HG02840 (cell line): ENCODE measurements around the gene DOCK2.
"Not testable (repeated sequence)": the region's sequence is repeated elsewhere in the genome, so short reads cannot be mapped to it uniquely, and the experiment has no call there.

Experiments used
- ATAC-seq: cut with Tn5 transposase; IDR thresholded peaks from one replicate; pipeline ENCODE4 v1.9.1; 2021; ENCODE audit warnings: mild to moderate bottlenecking, moderate library complexity, moderate number of reproducible peaks; ENCODE audit not compliant: unreplicated experiment, low FRiP score

Gene DOCK2

DNA sequence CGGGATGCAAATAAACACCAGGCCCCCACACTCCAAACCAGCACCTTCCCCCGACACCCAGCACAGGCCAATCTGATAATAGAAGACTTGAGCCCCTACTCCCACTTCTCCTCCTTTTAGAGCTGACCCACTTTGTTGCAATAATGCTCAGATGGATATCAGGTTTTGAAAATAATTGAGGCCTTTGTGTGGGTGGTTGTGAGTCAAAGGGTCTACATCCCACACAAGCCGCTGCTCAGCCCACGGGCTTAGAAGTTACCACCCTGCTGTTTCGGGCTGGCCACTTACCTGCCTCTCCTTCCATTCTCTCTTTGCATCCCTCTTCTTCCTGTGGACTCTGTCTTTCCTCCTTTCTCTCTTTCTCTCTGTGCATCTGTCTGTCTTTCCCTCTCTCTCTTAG is 432.4 kb downstream of the DOCK2 start:
- ATAC-seq = no peak

DNA sequence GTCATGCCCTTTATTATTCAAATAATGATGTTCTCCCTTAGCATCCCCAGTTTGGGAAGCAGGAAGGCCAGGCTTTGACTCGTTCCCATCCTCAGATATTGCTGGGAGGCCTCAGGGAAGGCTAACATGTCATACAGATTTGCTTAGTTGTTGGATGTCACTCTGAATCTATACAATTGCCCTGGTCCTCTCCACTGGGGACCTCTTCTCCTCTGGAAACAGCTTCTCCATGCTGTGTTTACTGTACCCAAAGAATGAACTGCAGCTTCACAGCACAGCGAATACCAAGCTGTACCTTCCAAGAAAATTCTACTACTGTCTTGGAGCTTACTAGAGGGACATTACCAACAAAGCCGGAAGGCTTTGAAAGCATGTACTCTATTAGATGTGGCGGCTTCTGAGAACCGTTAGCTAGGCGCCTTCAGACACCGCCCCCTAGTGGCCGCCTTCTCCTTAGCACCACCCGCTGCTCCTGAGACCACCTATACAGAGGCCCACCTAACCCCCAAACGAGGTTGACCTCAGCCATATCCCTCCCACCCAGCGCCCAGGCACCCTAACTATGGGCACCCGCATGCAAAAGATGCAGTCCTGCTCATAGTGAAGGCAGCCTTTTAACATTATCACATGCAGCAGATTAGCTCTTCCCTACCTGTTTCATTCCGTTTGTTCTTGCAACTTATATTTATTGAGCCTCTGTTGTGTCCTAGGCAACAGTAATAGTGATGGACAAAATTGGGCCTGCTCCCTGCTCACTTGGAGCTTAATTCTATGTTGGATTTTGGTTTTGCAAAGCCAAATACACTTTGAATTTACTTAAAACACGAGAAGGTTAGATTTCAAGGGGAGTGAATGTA is 433.7 kb downstream of the DOCK2 start:
- no peak for ATAC-seq

GRCh38 chr5:170071748-170072147 is 434.7 kb downstream of the DOCK2 start:
- no peak for ATAC-seq

DNA sequence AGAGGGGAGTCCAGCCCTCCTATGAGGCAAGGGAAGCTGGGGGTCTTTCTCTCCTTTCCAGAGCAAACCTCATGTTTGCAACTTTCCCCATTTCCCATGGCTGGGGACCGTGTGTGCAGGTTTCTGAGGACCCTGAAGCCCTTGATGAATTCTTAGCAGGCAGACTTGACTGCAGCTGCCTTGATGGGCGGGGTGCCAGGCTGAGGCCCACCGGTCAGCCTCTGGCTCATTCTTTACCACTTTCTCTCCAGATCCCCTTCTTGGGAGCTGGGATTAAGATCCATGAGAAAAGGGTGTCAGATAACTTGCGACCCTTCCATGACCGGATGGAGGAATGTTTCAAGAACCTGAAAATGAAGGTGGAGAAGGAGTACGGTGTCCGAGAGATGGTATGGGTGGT is 438.6 kb downstream of the DOCK2 start:
- ATAC-seq = no peak

GRCh38 chr5:170076211-170076610 is 439.1 kb downstream of the DOCK2 start:
- no peak for ATAC-seq

DNA sequence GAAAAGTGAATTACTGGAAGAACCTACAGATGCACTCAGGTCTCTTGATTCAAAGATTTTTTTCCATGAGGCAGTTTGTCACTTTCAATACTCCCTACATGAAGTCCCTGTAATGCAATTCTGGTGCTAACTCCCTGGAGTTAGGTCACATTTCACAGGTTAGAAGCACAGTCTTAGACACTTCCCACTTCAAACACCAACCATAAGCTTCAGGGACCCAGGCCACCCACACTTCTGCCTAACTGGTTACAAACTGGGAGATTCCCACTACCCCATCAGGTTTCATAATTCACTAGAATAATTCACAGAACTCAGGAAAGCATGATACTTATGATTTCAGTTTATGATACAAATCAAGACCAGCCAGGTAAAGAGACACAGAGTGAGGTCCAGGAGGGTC is 439.7 kb downstream of the DOCK2 start:
- no peak for ATAC-seq

- ATAC-seq = no peak
Measured at GRCh38 chr5:170077526-170077925, 440.5 kb downstream of the DOCK2 start.

- no peak for ATAC-seq
Measured at GRCh38 chr5:170078458-170078857, 441.4 kb downstream of the DOCK2 start.

- no peak for ATAC-seq
Measured at GRCh38 chr5:170078931-170079330, 441.9 kb downstream of the DOCK2 start.

DNA sequence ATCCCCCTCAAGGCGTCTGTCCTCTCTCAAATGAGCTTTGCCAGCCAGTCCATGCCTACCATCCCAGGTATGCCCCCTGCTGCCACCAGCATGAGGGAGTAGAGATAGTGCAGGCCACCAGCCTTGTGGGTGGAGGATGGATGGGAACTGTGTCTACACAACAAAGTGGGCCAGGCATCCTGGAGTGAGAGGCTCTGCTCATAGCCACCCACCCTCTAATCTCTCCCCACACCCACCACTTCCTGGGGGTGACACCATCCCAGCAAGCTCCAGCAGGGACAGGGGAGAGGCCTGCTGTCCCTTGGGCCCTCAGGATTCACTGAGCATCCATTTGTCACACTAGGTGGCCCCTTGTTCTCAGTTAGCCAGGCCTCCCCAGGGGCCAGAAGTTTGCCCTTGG is 443.1 kb downstream of the DOCK2 start:
- no peak for ATAC-seq

DNA sequence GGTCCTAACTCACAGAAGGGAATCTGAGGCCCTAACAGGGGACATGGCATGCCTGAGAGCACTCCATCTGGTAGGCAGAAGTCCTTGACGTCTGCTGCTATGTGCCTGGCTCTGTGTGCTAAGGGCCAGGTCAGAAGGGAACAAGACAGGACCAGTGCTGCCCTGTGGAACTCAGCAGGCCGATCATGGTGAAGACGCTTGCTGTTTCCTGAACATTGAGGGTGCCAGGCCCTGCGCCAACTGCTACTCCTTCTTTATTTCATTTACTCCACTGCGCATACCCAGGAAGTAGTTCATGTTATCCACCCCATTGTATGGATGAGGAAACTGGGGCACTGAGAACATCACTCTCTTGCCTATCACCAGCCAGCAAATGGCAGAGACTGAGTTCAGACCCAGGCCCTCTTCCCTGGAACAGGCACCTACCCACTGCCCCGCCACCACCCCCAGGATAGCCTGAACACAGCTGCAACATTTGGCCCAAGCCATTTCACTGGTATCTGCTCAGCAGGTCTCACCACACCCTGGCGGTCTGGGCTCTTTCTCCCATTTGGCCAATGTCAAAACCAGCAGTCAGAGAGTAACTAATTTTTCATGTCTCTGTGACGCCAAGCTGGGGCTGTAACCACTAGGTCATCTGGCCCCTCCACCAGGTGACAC is 443.8 kb downstream of the DOCK2 start:
- no peak for ATAC-seq

DNA sequence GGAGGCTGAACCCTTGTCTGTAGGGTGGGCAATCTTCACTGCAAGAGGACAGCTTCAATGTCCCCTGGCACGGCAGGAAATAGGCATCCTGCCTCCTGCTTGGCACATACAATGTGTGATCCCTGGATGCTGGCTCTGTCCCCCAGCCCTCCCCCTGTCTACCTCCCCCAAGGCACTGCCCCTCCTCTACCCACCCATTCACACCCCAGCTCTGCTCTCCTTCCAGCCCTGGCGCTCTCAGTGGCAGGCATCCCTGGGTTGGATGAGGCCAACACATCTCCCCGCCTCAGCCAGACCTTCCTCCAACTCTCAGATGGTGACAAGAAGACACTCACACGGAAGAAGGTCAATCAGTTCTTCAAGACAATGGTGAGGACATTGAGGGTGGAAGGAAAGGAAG is 444.5 kb downstream of the DOCK2 start:
- ATAC-seq = no peak

DNA sequence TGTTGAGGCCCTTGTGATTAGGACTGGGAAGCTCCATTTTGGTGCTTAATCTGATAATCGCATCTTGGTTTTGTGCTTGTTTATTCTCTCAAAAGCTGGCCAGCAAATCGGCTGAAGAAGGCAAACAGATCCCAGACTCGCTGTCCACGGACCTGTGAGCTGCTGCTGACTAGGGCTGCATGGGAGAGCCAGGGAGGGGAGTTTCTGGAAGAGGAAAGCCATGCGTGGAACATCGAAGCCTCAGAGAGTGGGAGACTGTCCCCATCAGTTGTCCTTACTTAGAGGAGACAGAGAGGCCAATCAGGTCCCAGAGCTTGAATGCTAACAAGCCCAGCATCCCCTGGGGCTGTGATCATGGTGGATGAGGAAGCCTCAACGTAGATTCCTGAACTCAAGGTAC is 445.6 kb downstream of the DOCK2 start:
- no peak for ATAC-seq

DNA sequence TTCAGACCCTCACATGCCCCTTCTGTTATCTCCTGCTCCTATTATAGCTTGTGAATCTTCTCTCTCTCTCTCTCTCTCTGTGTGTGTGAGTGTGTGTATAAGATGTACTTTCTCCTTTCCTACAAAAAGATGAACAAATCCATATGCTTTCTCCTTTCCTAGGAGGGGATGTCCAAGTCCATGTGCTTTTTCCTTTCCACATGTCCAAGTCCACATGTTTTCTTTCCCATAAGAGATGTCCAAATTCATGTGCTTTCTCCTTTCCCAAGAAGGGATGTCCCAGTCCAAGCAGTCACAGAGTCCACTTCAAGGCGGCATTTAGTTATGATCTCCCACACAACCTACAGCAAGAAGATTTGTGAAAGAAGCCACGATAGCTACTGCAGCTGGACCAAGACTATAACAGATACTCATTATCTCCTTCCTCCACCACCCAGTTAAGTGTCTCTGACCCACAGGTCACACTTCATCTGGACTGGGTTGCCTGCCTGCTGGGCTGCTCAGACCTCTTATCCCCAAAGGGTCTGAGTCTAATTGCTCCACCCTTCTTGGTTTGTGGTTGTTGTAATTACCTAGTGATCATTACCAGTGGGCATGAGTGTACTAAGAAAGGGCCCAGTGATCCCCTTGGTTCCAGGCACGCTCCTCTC is 450.2 kb downstream of the DOCK2 start:
- no peak for ATAC-seq

DNA sequence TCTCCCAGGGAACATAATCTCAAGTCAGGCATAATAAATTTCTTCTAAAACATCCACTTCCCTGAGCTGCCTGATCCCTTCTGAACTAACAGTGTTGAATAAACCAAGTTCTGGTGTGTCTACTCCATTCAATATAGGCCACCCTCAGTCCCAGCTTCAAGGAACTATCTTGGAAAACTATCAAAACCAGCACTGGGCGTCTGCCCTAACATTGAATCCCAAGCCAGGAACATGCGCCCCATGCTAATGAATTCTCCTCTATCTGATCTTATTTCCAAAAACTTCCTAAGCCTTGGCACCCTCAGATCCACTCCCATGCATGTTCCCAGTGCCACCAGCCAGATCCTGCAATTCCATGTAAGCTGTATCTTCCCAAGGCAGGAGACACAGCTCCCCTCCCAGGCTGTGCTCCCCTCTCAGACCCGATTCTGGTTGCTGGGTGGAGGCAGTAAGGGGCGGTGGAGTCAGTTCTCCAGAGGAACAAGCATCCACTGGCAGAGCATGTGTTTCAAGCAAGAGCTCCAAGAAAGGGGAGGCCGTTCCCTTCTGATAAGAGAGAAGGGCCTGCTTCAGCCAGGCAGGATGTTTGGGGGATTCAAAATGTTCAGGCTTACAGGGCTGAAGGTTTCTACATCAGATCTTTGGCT is 455.5 kb downstream of the DOCK2 start:
- ATAC-seq = no peak

DNA sequence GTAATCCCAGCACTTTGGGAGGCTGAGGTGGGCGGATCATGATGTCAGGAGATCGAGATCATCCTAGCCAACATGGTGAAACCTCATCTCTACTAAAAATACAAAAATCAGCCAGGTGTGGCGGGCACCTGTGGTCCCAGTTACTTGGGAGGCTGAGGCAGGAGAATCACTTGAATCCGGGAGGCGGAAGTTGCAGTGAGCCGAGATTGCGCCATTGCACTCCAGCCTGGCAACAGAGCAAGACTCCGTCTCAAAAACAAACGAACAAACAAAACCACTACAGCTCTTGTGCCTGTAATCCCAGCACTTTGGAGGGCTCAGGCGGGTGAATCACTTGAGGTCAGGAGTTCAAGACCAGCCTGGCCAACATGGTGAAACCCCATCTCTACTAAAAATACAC is 457.3 kb downstream of the DOCK2 start:
- ATAC-seq = not testable (repeated sequence)

- no peak for ATAC-seq
Measured at GRCh38 chr5:170095646-170096045, 458.6 kb downstream of the DOCK2 start.

GRCh38 chr5:170097934-170098333 is 460.9 kb downstream of the DOCK2 start:
- no peak for ATAC-seq

DNA sequence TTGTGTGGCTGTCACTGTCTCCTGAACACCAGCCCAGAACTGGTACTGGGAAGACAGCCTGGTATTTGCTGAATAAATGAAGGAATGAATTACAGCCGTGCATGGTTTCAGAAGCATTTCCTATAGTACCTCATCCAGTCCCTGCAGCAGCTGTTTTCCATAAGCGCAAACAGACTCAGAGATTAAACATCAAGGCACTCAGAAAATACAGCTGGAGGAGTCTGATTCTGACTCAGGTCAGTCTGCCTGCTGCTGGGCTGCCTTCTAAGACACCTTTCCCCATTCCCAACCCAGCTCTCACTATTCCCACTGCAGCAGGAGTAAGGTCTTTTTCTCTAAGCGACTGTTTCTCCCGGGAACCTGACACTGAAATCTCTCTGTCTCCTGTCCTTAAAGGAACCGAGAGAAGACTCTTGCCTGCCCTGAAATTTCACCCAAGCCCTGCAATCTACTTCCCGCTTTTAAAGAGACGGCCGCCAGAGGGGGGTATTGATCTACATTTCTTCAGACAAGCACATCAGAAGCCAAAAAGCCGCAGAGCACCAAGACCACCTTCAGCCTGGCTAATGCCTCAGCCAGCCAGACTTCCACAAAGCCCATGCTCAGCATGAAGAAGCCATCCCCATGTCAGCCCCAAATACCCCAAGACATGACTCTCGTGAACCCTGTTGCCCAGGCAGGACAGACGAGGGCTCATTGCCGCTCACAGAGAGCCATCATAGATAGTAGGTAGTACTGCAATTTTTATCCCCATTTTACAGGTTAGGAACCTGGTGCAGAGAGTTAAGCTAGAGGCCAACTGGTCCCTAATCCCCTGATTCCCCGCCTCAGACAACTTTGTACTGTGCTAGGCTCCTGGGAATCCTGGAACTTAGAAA is 463.2 kb downstream of the DOCK2 start:
- no peak for ATAC-seq

- ATAC-seq = no peak
Measured at GRCh38 chr5:170103447-170103846, 466.4 kb downstream of the DOCK2 start.
